Stimulated activated CD8-positive, alpha-beta memory T cell treated with anti-CD3 and anti-CD28 coated beads, Interleukin-4, amount 100 ng/mL, for 24 hours (primary cell): ENCODE results near the gene PLXNB3.
"Not testable (repeated sequence)": the region's sequence is repeated elsewhere in the genome, so short reads cannot be mapped to it uniquely, and the experiment has no call there.

Experiments
- DNase-seq: peaks from one replicate; pipeline ENCODE4 v3.0.0-alpha.2; 2020; ENCODE audit warnings: low read depth

The PLXNB3 gene

GRCh38 chrX:153732401-153732800 is 31.6 kb upstream of the PLXNB3 start:
- DNase-seq, result no peak

- DNase-seq, result no peak
Observed at GRCh38 chrX:153733651-153734240, 30.3 kb upstream of the PLXNB3 start.

- no peak for DNase-seq
Observed at GRCh38 chrX:153734871-153735270, 29.2 kb upstream of the PLXNB3 start.

GRCh38 chrX:153735274-153735673 is 28.8 kb upstream of the PLXNB3 start:
- no peak for DNase-seq

- no peak for DNase-seq
Observed at GRCh38 chrX:153736071-153736820, 27.8 kb upstream of the PLXNB3 start.

GRCh38 chrX:153736871-153737441 is 27.1 kb upstream of the PLXNB3 start:
- no peak for DNase-seq

- DNase-seq, result no peak
Observed at GRCh38 chrX:153738056-153738605, 25.9 kb upstream of the PLXNB3 start.

- DNase-seq, result no peak
Observed at GRCh38 chrX:153739754-153740486, 24.1 kb upstream of the PLXNB3 start.

GRCh38 chrX:153740631-153741222 is 23.3 kb upstream of the PLXNB3 start:
- no peak for DNase-seq

GRCh38 chrX:153741446-153741845 is 22.6 kb upstream of the PLXNB3 start:
- DNase-seq, result no peak

- not testable (repeated sequence) for DNase-seq
Observed at GRCh38 chrX:153742111-153742510, 21.9 kb upstream of the PLXNB3 start.

- DNase-seq, result not testable (repeated sequence)
Observed at GRCh38 chrX:153742796-153743467, 21.1 kb upstream of the PLXNB3 start.

GRCh38 chrX:153743468-153744209 is 20.4 kb upstream of the PLXNB3 start:
- DNase-seq, result not testable (repeated sequence)

GRCh38 chrX:153744210-153745066 is 19.6 kb upstream of the PLXNB3 start:
- no peak for DNase-seq

- DNase-seq, result not testable (repeated sequence)
Observed at GRCh38 chrX:153745067-153745433, 19.0 kb upstream of the PLXNB3 start.

- DNase-seq, result no peak
Observed at GRCh38 chrX:153746359-153746758, 17.7 kb upstream of the PLXNB3 start.

- not testable (repeated sequence) for DNase-seq
Observed at GRCh38 chrX:153746991-153747390, 17.1 kb upstream of the PLXNB3 start.

- not testable (repeated sequence) for DNase-seq
Observed at GRCh38 chrX:153749017-153749416, 15.0 kb upstream of the PLXNB3 start.

- no peak for DNase-seq
Observed at GRCh38 chrX:153750127-153750774, 13.8 kb upstream of the PLXNB3 start.
